Endothelial cell of umbilical vein (primary cell): ENCODE results near the gene KIF1C. TPM values are rescaled to one million over a fixed set of nuclear protein-coding genes. Genes with fewer than 3 reads are reported as not detected.

Experiments
- BruUV-seq: library from RNA; stranded (reverse); fragments of 400-500 nt; replicated peaks from 2 replicates; lab custom pipeline; 2021; lab: Mats Ljungman, UMichigan
- CTCF ChIA-PET: fragments of 300-600, 350-600 bp; sonication (Branson Sonifier 250); formaldehyde crosslinking; loops from one replicate; lab custom pipeline; 2021; ENCODE audit warnings: antibody characterized with exemption, inconsistent platforms; lab: Charles Lee
- POLR2A ChIA-PET: fragments of 300-600, 350-600 bp; sonication (Branson Sonifier 250); formaldehyde crosslinking; loops from one replicate; lab custom pipeline; 2021; ENCODE audit warnings: antibody characterized with exemption, inconsistent platforms; lab: Charles Lee
- DNase-seq: peaks from one replicate; pipeline ENCODE4 v3.0.0-alpha.2; 2011; ENCODE audit warnings: low read depth, low spot score
- FAIRE-seq: peaks from 2 replicates; lab custom pipeline; 2011; peaks lifted over from hg19 to GRCh38; lab: Jason Lieb, UNC
- H2AFZ ChIP-seq: 2 replicates; pipeline ENCODE4 v1.6.0; 2012; ENCODE audit warnings: low read depth, low read length, control low read depth, inconsistent platforms
- H3K27ac ChIP-seq: 2 replicates; pipeline ENCODE4 v1.5.1; 2011; ENCODE audit warnings: low read depth, mild to moderate bottlenecking, control low read depth, low read length, moderate library complexity; ENCODE audit not compliant: insufficient read depth
- H3K27me3 ChIP-seq, 2 experiments: 2 replicates each; pipeline versions ENCODE4 v1.6.0 to v1.6.1; 2011; ENCODE audit warnings: low read length in 2 of 2, mixed read lengths in 1 of 2; ENCODE audit not compliant: control insufficient read depth in 2 of 2, insufficient read depth in 2 of 2
- H3K36me3 ChIP-seq, 2 experiments: 2 replicates in 1 of 2; 3 replicates in 1 of 2; pipeline ENCODE4 v1.5.1; 2011; ENCODE audit warnings: low read length in 2 of 2, mild to moderate bottlenecking in 1 of 2, moderate library complexity in 1 of 2; ENCODE audit not compliant: control insufficient read depth in 2 of 2, insufficient read depth in 2 of 2; ENCODE audit errors: extremely low read depth in 1 of 2
- H3K4me1 ChIP-seq: 3 replicates; pipeline ENCODE4 v1.5.1; 2011; ENCODE audit warnings: mild to moderate bottlenecking, low read length; ENCODE audit not compliant: control insufficient read depth, insufficient read depth; ENCODE audit errors: extremely low read depth
- H3K4me2 ChIP-seq: 2 replicates; pipeline ENCODE4 v1.6.1; 2011; ENCODE audit warnings: low read length, control low read depth, mixed read lengths; ENCODE audit not compliant: insufficient read depth
- H3K4me3 ChIP-seq, 3 experiments: fragments of 200-600 bp in 1 of 3; sonication (generic), shearing (Covaris generic) in 1 of 3; replicated peaks in 1 of 3; 2 replicates each; pipeline ENCODE4 v1.5.1; 2011 to 2016; ENCODE audit warnings: control low read depth in 3 of 3, low read length in 3 of 3, mild to moderate bottlenecking in 2 of 3, inconsistent platforms in 1 of 3, low read depth in 1 of 3, moderate library complexity in 1 of 3; ENCODE audit not compliant: insufficient read depth in 1 of 3
- H3K79me2 ChIP-seq: 2 replicates; pipeline ENCODE4 v1.6.0; 2012; ENCODE audit warnings: low read length, inconsistent platforms; ENCODE audit not compliant: control insufficient read depth, insufficient read depth
- H3K9ac ChIP-seq: replicated peaks from 2 replicates; pipeline ENCODE3; 2011; ENCODE audit warnings: low read length, control low read depth; ENCODE audit not compliant: insufficient read depth; ENCODE audit errors: extremely low read depth
- H3K9me1 ChIP-seq: replicated peaks from 3 replicates; pipeline ENCODE4 v1.6.0; 2011; ENCODE audit warnings: mild to moderate bottlenecking, low read length; ENCODE audit not compliant: control insufficient read depth, insufficient read depth; ENCODE audit errors: extremely low read depth
- H3K9me3 ChIP-seq: replicated peaks from 2 replicates; pipeline ENCODE4 v1.5.1; 2012; ENCODE audit warnings: low read length, inconsistent platforms; ENCODE audit not compliant: control insufficient read depth, insufficient read depth
- H4K20me1 ChIP-seq: replicated peaks from 2 replicates; pipeline ENCODE3; 2011; ENCODE audit warnings: mild to moderate bottlenecking, low read length; ENCODE audit not compliant: control insufficient read depth, insufficient read depth; ENCODE audit errors: extremely low read depth
- CTCF ChIP-seq, 2 donors: IDR thresholded peaks; 1 replicate in 1 of 2; 2 replicates in 1 of 2; pipeline ENCODE4 v1.5.1; 2011; ENCODE audit warnings: low read length in 2 of 2, mild to moderate bottlenecking in 2 of 2, moderate library complexity in 2 of 2, control low read depth in 1 of 2, inconsistent platforms in 1 of 2, low read depth in 1 of 2; ENCODE audit not compliant: insufficient read depth in 1 of 2; ENCODE audit errors: extremely low read depth in 1 of 2
- EZH2 ChIP-seq: IDR thresholded peaks from 2 replicates; pipeline ENCODE4 v1.6.1; 2012; ENCODE audit warnings: borderline replicate concordance, low read depth, mild to moderate bottlenecking, moderate library complexity, low read length, inconsistent platforms; ENCODE audit not compliant: severe bottlenecking
- FOS ChIP-seq: IDR thresholded peaks from 2 replicates; pipeline ENCODE4 v1.6.1; 2011; ENCODE audit warnings: mild to moderate bottlenecking, low read length, moderate library complexity, borderline replicate concordance; ENCODE audit not compliant: insufficient read depth
- GATA2 ChIP-seq: IDR thresholded peaks from 2 replicates; pipeline ENCODE4 v1.7.0; 2011; ENCODE audit warnings: low read depth, mild to moderate bottlenecking, moderate library complexity, mixed read lengths, low read length; ENCODE audit not compliant: insufficient read length, insufficient read depth
- JUN ChIP-seq: IDR thresholded peaks from 2 replicates; pipeline ENCODE4 v1.6.1; 2011; ENCODE audit warnings: borderline replicate concordance, low read depth; ENCODE audit not compliant: insufficient read length, insufficient read depth
- MAX ChIP-seq: IDR thresholded peaks from 2 replicates; pipeline ENCODE4 v1.6.1; 2011; ENCODE audit not compliant: insufficient read depth, insufficient read length
- MYC ChIP-seq: IDR thresholded peaks from one replicate; pipeline ENCODE4 v1.6.1; 2011; ENCODE audit warnings: mild to moderate bottlenecking, low read depth, low read length
- POLR2A ChIP-seq: IDR thresholded peaks from 2 replicates; pipeline ENCODE4 v1.6.1; 2012; ENCODE audit warnings: low read depth, mild to moderate bottlenecking, control low read depth, low read length
- POLR2AphosphoS5 ChIP-seq: IDR thresholded peaks from 2 replicates; pipeline ENCODE4 v1.6.1; 2012; ENCODE audit warnings: low read depth, mild to moderate bottlenecking, control low read depth, low read length, moderate library complexity; ENCODE audit not compliant: insufficient read depth
- dilution Hi-C: fragments of 300-500 bp; cut with MboI; formaldehyde crosslinking; loops from one replicate; pipeline ENCODE4 v1.15.0; 2019; ENCODE audit warnings: low sequenced_read_pairs; ENCODE audit not compliant: extremely low pct_ligation_motif_present
- intact Hi-C: fragments of 100-400 bp; cut with micrococcal nuclease; formaldehyde crosslinking; loops from one replicate; pipeline ENCODE4 v1.10.0; 2022
- polyA plus RNA-seq, 4 experiments: library from polyadenylated mRNA; depleted of rRNA in 3 of 4; stranded (reverse) in 3 of 4; unstranded in 1 of 4; fragments of >200 nt; gene quantifications; 2 replicates each; pipeline versions ENCODE4 v1.2.1 to v1.2.3, GENCODE V29; 2011 to 2012; ENCODE audit warnings: missing spikeins in 1 of 4
- total RNA-seq: library from RNA; stranded (reverse); gene quantifications from 2 replicates; pipeline ENCODE4 v1.2.3, GENCODE V29; 2021

KIF1C gene
- total and polyA plus RNA-seq, 2 donors (not counting 3 experiments of a cell fraction or from before 2014, with no cell fraction given): 33.6 to 171 TPM

- FAIRE-seq (no peak), DNase-seq (no peak)
- intact Hi-C loops (no loop called here), dilution Hi-C loops (no loop called here)
- Histone ChIP-seq H3K79me2 (no peaks in the 10 kb centered on the region), H3K27ac (no peak overlapping the region), H3K4me3 (no peak overlapping the region), H4K20me1 (no peaks in the 10 kb centered on the region), H2AFZ (no peak overlapping the region), H3K9me1 (no peaks in the 10 kb centered on the region), H3K36me3 (peaks cover 19 to 54% of the 10 kb centered on the region in 2 experiments), H3K27me3 (no peaks in the 10 kb centered on the region), H3K9me3 (no peaks in the 10 kb centered on the region), H3K4me2 (no peak overlapping the region), H3K4me1 (peaks cover 6% of the 10 kb centered on the region), H3K9ac (no peak overlapping the region)
- ChIA-PET CTCF (interaction anchor here (1.3 to 3.0 kb wide), 3 partner anchors 9 to 70 kb away, joined by 6 to 14 read pairs (median 10); partner anchors contain the start of gene CAMTA2), POLR2A (no interaction called here)
- BruUV-seq: no TSS peak
- no peak for TF ChIP-seq JUN
- no peak for TF ChIP-seq GATA2
- TF ChIP-seq MYC: no peak
- no peak for TF ChIP-seq POLR2A
- TF ChIP-seq FOS: no peak
- no peak for TF ChIP-seq CTCF (IDR thresholded peaks at IDR 0.05; ENCODE audit: extremely low read depth in 1 of 2, insufficient read depth in 1 of 2, low read depth in 1 of 2, low read length in 2 of 2)
- TF ChIP-seq POLR2AphosphoS5: no peak
- TF ChIP-seq MAX: no peak
- TF ChIP-seq EZH2: no peak
These were observed 19.0 kb upstream of the KIF1C start for GRCh38 chr17:4978726-4979125.
